ENCODE data around the gene SAE1.

- TF ChIP-seq CTCF (conservative IDR thresholded peaks at IDR 0.05) = no peak
- TF ChIP-seq ZFX (IDR thresholded peaks at IDR 0.05) = no peak
Measured at GRCh38 chr19:47161876-47162489, 31.3 kb downstream of the SAE1 start.
